Measurements from ENCODE around the gene SH3RF3. TPM values are rescaled to one million over a fixed set of nuclear protein-coding genes. Genes with fewer than 3 reads are reported as not detected.

SH3RF3 gene
- total RNA-seq, 1 experiment from 2014 or later = 1.0 TPM

- no peak overlapping the region for H3K4me3 Mint-ChIP-seq
- DNase-seq (ENCODE audit: low spot score) (no peak), ATAC-seq (no peak)
- no peaks in the 10 kb centered on the region for H3K27me3 Mint-ChIP-seq (ENCODE audit: low read depth)
- ChIA-PET CTCF (no interaction called here), POLR2A (no interaction called here)
- TF ChIP-seq NR3C1 (CRISPR knock-in tag; conservative IDR thresholded peaks at IDR 0.05; ENCODE audit: low read depth) (no peak), JUN (CRISPR knock-in tag; IDR thresholded peaks at IDR 0.05) (no peak), TEAD1 (CRISPR knock-in tag; IDR thresholded peaks at IDR 0.05) (no peak), ZNF671 (CRISPR knock-in tag; IDR thresholded peaks at IDR 0.05) (no peak), JAZF1 (CRISPR knock-in tag; IDR thresholded peaks at IDR 0.05) (no peak), ELF4 (CRISPR knock-in tag; IDR thresholded peaks at IDR 0.05; ENCODE audit: low read depth) (no peak), ARID4B (CRISPR knock-in tag; IDR thresholded peaks at IDR 0.05; ENCODE audit: borderline replicate concordance) (no peak), CBFB (CRISPR knock-in tag; IDR thresholded peaks at IDR 0.05; ENCODE audit: low read depth) (no peak), GRHL2 (CRISPR knock-in tag; IDR thresholded peaks at IDR 0.05; ENCODE audit: insufficient replicate concordance, severe bottlenecking) (no peak), NFE2L1 (CRISPR knock-in tag; IDR thresholded peaks at IDR 0.05) (no peak), EMX1 (CRISPR knock-in tag; IDR thresholded peaks at IDR 0.05) (no peak)
- TF ChIP-seq, protein P1, sequence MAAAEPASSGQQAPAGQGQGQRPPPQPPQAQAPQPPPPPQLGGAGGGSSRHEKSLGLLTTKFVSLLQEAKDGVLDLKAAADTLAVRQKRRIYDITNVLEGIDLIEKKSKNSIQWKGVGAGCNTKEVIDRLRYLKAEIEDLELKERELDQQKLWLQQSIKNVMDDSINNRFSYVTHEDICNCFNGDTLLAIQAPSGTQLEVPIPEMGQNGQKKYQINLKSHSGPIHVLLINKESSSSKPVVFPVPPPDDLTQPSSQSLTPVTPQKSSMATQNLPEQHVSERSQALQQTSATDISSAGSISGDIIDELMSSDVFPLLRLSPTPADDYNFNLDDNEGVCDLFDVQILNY (CRISPR knock-in tag; IDR thresholded peaks at IDR 0.05) = no peak
- peaks cover 46% of the 10 kb centered on the region for H3K9me3 Mint-ChIP-seq
- H3K36me3 Mint-ChIP-seq = peaks cover 24% of the 10 kb centered on the region
- H3K27ac Mint-ChIP-seq = no peak overlapping the region
- H3K4me1 Mint-ChIP-seq = no peaks in the 10 kb centered on the region
Measured at GRCh38 chr2:109356324-109357035, 227.5 kb downstream of the SH3RF3 start.

GRCh38 chr2:109364217-109364616, 235.2 kb downstream of the SH3RF3 start:
- CTCF ChIA-PET = no interaction called here
- Mint-ChIP-seq H3K9me3 (peaks cover 9% of the 10 kb centered on the region), H3K27ac (no peak overlapping the region), H3K4me3 (no peak overlapping the region), H3K27me3 (ENCODE audit: low read depth) (no peaks in the 10 kb centered on the region), H3K36me3 (peaks cover 2% of the 10 kb centered on the region; the same call in 1 of the 2 replicates), H3K4me1 (no peaks in the 10 kb centered on the region)
- TF ChIP-seq CREB1 (CRISPR knock-in tag; IDR thresholded peaks at IDR 0.05) = no peak
- no peak for TF ChIP-seq TP53 (CRISPR knock-in tag; IDR thresholded peaks at IDR 0.05)
- TF ChIP-seq HMGA2 (CRISPR knock-in tag; IDR thresholded peaks at IDR 0.05) = no peak
- no peak for TF ChIP-seq GABPB1 (CRISPR knock-in tag; IDR thresholded peaks at IDR 0.05)
- no peak for TF ChIP-seq NR3C1 (CRISPR knock-in tag; conservative IDR thresholded peaks at IDR 0.05; ENCODE audit: low read depth)
- TF ChIP-seq ATF1 (CRISPR knock-in tag; IDR thresholded peaks at IDR 0.05) = no peak
- TF ChIP-seq PREB (CRISPR knock-in tag; IDR thresholded peaks at IDR 0.05; ENCODE audit: borderline replicate concordance) = no peak
- TF ChIP-seq, protein P2, sequence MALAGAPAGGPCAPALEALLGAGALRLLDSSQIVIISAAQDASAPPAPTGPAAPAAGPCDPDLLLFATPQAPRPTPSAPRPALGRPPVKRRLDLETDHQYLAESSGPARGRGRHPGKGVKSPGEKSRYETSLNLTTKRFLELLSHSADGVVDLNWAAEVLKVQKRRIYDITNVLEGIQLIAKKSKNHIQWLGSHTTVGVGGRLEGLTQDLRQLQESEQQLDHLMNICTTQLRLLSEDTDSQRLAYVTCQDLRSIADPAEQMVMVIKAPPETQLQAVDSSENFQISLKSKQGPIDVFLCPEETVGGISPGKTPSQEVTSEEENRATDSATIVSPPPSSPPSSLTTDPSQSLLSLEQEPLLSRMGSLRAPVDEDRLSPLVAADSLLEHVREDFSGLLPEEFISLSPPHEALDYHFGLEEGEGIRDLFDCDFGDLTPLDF (CRISPR knock-in tag; IDR thresholded peaks at IDR 0.05) = no peak
- no peak for TF ChIP-seq FOXJ3 (CRISPR knock-in tag; IDR thresholded peaks at IDR 0.05; ENCODE audit: borderline replicate concordance)
- TF ChIP-seq, protein P3, sequence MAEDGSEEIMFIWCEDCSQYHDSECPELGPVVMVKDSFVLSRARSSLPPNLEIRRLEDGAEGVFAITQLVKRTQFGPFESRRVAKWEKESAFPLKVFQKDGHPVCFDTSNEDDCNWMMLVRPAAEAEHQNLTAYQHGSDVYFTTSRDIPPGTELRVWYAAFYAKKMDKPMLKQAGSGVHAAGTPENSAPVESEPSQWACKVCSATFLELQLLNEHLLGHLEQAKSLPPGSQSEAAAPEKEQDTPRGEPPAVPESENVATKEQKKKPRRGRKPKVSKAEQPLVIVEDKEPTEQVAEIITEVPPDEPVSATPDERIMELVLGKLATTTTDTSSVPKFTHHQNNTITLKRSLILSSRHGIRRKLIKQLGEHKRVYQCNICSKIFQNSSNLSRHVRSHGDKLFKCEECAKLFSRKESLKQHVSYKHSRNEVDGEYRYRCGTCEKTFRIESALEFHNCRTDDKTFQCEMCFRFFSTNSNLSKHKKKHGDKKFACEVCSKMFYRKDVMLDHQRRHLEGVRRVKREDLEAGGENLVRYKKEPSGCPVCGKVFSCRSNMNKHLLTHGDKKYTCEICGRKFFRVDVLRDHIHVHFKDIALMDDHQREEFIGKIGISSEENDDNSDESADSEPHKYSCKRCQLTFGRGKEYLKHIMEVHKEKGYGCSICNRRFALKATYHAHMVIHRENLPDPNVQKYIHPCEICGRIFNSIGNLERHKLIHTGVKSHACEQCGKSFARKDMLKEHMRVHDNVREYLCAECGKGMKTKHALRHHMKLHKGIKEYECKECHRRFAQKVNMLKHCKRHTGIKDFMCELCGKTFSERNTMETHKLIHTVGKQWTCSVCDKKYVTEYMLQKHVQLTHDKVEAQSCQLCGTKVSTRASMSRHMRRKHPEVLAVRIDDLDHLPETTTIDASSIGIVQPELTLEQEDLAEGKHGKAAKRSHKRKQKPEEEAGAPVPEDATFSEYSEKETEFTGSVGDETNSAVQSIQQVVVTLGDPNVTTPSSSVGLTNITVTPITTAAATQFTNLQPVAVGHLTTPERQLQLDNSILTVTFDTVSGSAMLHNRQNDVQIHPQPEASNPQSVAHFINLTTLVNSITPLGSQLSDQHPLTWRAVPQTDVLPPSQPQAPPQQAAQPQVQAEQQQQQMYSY (CRISPR knock-in tag; IDR thresholded peaks at IDR 0.05) = no peak
- TF ChIP-seq GTF2I (CRISPR knock-in tag; conservative IDR thresholded peaks at IDR 0.05) = no peak
- ATAC-seq = no peak
- POLR2A ChIA-PET = no interaction called here
- no peak for DNase-seq (ENCODE audit: low spot score)

Data from WTC11 (cell line).